GM12874 (cell line): ENCODE results near the gene SASH1.

Experiments used
- CTCF ChIP-seq: IDR thresholded peaks from 2 replicates; pipeline ENCODE4 v1.5.1; 2011; ENCODE audit warnings: low read depth, mild to moderate bottlenecking, control low read depth, low read length, moderate library complexity; ENCODE audit not compliant: insufficient read depth

The SASH1 gene

DNA sequence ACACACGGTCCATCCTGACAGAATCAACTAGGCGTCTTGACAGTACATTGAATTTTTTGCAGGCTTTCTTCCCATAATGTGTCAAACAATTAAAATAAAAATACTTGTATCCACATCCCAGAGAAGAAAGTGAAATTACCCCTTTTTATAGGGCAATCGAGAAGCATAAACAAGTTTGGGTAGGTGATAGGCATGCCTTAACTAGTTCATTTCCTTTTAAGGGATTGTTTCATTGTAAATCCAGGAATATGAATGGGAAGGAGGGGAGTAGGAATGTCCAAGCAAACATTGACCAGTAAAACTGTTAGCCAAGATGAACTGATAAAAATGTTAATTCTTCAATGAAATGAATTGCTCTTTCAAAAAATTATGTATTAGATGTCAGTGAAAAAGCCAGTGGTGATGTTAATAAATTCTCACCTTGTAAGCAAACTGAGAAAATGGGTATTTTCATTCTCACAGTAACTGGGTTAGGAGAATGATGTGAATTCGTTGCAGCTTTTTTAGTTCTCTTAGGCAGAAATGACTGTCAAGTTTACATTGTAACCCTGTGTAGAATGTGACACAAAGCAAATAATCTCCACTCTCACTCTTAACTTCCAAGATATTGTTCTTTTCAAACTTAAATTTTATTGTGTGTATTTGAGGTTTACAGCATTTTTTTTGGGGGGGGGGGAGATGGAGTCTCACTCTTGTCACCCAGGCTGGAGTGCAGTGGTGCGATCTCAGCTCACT, 31.6 kb downstream of the SASH1 start:
- TF ChIP-seq CTCF, result no peak

- TF ChIP-seq CTCF, result no peak
Measured at GRCh38 chr6:148375401-148375800, 32.8 kb downstream of the SASH1 start.

DNA sequence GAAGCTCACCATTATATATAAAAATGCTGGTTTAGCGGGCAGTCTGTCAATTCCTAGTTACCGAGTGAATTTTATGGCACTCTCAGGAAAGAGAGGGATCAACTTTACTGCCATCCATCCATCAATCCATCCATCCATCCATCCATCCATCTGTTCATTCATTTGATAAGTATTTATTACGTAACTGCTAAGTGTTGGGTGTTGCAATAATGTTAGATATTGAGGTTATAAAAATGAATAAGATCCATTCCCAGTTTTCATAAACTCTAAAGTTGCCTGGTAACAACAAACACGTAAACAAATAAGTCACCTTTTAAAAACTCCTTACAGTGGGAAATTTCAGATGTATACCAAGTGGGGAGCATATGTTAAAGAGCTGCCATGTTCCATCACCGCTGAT, 36.8 kb downstream of the SASH1 start:
- no peak for TF ChIP-seq CTCF

GRCh38 chr6:148379966-148380713, 37.5 kb downstream of the SASH1 start:
- TF ChIP-seq CTCF, result no peak

DNA sequence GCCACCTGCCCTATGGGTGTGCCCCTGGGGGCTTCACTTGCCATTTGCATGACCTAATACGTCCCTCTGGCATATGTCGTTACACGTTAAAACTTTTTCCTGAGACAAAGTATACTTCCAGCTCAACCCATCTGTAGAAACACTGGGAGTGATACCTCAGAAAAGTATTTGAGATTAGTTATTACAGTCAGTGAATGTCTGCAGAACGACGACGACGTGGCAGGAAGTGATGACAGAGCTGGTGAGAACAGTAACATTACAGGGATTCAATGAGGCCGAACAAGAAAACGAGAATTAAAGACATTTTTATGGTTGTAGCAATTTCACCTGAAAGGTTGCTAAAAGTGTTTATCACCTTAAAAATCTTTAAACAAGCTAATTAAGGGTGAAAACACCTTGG, 40.2 kb downstream of the SASH1 start:
- TF ChIP-seq CTCF, result no peak

DNA sequence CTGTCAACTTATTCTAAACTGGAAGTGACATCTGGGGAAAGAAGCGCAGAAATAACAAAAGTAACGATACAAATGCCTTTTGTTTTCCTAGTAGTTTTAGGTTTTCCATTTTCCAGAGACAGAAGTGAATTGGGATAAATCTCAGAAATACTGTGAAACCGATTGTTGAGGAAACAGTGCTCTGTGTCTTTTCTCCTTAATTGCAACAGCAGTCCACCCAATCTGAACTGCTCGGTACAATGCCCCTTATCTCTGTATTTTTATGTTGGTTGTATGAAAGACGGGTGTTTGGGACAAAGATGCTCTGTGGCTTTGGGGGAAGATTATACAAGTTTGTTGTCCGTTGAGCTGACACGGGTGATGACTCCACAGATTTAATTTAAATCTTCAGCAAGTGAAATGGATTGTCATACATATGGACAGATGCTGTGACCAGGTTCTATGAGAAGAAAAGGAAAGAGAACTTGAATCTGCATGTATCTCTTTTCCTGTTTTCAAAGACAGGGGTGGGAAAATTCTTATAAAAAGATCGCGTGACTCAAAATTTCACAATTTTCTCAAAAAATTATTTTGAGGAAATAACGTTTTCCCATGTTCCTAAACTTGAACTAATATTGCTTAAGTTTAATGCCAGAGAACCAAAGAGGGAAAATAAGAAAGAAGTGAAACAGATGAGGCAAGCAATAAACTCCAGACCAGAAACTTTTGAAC, 41.2 kb downstream of the SASH1 start:
- no peak for TF ChIP-seq CTCF

DNA sequence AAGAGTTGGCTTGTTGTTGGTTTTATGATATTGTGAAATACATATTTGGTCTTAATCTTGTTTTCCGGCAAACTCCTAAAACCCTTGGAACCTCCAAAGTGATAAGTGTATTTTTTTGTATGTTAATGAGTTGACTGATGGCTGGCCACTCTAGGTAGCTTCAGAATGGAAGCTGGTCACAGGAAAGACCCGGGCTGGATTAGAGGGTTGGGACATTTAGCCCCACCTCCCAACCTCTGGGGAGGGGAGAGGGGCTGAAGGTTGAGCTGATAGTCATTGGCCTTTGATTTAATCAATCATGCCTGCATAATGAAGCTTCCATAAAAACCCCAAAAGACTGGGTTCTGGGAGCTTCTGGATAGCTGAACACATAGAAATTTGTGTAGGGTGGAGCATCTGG, 42.7 kb downstream of the SASH1 start:
- no peak for TF ChIP-seq CTCF
